ENCODE data around the gene RGL3. TPM values are rescaled to one million over a fixed set of nuclear protein-coding genes. Genes with fewer than 3 reads are reported as not detected.

The RGL3 gene
- total RNA-seq, 1 experiment from 2014 or later: 22.6 TPM

DNA sequence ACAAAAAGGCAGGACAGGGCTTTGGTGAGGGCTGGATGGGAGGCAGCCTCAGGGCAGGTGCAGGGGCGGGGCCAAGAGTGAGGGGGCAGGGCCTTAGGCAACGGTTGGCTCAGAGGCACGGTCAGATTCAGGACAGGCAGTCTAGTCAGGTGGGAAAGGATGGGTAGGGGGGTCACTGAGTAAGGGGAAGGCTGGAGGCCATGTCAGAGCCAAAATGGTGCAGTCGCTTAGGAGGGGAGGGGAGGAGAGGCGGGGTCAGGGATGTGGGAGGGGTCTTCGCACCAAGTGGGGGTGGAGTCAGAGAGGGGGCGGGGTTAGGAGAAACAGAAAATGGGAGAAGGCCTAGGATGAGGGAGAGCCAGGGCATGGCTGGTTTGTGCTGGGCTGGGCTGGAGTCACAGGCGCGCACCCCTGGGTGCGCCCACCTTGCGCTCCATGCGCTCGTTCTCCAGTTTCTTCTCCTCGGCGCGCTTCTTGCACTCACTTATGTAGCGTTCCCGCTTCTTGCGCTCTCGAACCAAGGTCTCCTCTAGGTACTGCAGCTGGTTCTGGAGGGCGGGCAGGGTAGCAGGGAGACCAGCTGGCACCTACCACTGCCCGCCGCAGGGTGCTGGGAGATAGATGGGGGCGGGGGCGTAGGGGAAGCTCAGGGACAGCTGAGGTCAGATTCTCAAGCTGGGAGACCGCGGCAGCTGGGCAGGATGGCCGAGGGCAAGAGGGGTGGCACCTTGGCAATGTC, 6.8 kb upstream of the RGL3 start:
- no peak overlapping the region for H3K27ac ChIP-seq (ENCODE audit: low read length)
- no peaks in the 10 kb centered on the region for H3K36me3 ChIP-seq (ENCODE audit: control insufficient read depth, insufficient read depth, low read length)
- no peak for ATAC-seq
- in situ Hi-C loops (cut with HindIII; ENCODE audit: low pct_unique_long_range_greater_than_20kb, low sequenced_read_pairs) (no loop called here), intact Hi-C loops (cut with micrococcal nuclease; ENCODE audit: unreplicated experiment) (no loop called here)
- no peak for DNase-seq (ENCODE audit: low read depth, low spot score)
- no peaks in the 10 kb centered on the region for H3K27me3 ChIP-seq (ENCODE audit: control insufficient read depth, insufficient read depth, low read length)
- TF ChIP-seq TCF7L2 (IDR thresholded peaks at IDR 0.05; ENCODE audit: low read depth, low read length) (no peak), SIN3A (IDR thresholded peaks at IDR 0.05; ENCODE audit: borderline replicate concordance, insufficient read depth, low read depth, low read length) (no peak), POLR2AphosphoS5 (IDR thresholded peaks at IDR 0.05; ENCODE audit: low read depth, low read length) (no peak)
- TF ChIP-seq, protein P1, sequence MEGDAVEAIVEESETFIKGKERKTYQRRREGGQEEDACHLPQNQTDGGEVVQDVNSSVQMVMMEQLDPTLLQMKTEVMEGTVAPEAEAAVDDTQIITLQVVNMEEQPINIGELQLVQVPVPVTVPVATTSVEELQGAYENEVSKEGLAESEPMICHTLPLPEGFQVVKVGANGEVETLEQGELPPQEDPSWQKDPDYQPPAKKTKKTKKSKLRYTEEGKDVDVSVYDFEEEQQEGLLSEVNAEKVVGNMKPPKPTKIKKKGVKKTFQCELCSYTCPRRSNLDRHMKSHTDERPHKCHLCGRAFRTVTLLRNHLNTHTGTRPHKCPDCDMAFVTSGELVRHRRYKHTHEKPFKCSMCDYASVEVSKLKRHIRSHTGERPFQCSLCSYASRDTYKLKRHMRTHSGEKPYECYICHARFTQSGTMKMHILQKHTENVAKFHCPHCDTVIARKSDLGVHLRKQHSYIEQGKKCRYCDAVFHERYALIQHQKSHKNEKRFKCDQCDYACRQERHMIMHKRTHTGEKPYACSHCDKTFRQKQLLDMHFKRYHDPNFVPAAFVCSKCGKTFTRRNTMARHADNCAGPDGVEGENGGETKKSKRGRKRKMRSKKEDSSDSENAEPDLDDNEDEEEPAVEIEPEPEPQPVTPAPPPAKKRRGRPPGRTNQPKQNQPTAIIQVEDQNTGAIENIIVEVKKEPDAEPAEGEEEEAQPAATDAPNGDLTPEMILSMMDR (IDR thresholded peaks at IDR 0.05): no peak
- TF ChIP-seq, protein P2, sequence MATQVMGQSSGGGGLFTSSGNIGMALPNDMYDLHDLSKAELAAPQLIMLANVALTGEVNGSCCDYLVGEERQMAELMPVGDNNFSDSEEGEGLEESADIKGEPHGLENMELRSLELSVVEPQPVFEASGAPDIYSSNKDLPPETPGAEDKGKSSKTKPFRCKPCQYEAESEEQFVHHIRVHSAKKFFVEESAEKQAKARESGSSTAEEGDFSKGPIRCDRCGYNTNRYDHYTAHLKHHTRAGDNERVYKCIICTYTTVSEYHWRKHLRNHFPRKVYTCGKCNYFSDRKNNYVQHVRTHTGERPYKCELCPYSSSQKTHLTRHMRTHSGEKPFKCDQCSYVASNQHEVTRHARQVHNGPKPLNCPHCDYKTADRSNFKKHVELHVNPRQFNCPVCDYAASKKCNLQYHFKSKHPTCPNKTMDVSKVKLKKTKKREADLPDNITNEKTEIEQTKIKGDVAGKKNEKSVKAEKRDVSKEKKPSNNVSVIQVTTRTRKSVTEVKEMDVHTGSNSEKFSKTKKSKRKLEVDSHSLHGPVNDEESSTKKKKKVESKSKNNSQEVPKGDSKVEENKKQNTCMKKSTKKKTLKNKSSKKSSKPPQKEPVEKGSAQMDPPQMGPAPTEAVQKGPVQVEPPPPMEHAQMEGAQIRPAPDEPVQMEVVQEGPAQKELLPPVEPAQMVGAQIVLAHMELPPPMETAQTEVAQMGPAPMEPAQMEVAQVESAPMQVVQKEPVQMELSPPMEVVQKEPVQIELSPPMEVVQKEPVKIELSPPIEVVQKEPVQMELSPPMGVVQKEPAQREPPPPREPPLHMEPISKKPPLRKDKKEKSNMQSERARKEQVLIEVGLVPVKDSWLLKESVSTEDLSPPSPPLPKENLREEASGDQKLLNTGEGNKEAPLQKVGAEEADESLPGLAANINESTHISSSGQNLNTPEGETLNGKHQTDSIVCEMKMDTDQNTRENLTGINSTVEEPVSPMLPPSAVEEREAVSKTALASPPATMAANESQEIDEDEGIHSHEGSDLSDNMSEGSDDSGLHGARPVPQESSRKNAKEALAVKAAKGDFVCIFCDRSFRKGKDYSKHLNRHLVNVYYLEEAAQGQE (IDR thresholded peaks at IDR 0.05; ENCODE audit: insufficient read depth in 1 of 2, low read depth in 2 of 2, low read length in 1 of 2): no peak
- H3K4me3 ChIP-seq (ENCODE audit: low read depth in 2 of 2, low read length in 2 of 2): no peak overlapping the region
- BruUV-seq (replicated peaks): no TSS peak
- no peaks in the 10 kb centered on the region for H3K4me1 ChIP-seq (ENCODE audit: control insufficient read depth, insufficient read depth, low read length)
- ChIA-PET CTCF (no interaction called here), POLR2A (no interaction called here)
- no peaks in the 10 kb centered on the region for H3K9me3 ChIP-seq (ENCODE audit: control insufficient read depth, insufficient read depth, low read depth, low read length)

DNA sequence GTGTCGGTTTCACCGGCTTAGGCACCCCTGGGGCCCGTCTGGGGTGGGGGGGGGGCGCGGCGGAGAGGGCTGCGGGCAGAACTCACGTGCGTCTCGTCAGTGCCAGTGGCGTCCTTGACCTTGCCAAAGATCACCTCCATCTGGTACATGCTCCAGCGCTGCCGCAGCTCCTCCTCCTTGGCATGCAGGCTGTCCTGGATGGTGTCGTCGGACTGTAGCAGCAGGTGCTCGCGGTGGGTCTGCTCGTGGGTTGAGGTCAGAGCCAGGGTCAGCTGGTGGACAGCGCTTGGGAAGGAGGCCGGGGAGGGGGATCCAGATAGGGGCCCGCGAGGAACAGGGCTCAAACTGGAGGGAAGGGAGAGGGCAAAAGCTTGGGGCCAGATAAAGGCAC, 4.7 kb upstream of the RGL3 start:
- no peak for ATAC-seq
- Histone ChIP-seq H3K9me3 (ENCODE audit: control insufficient read depth, insufficient read depth, low read depth, low read length) (no peaks in the 10 kb centered on the region), H3K27ac (ENCODE audit: low read length) (no peak overlapping the region), H3K27me3 (ENCODE audit: control insufficient read depth, insufficient read depth, low read length) (no peaks in the 10 kb centered on the region), H3K4me3 (ENCODE audit: low read depth in 2 of 2, low read length in 2 of 2) (no peak overlapping the region), H3K4me1 (ENCODE audit: control insufficient read depth, insufficient read depth, low read length) (no peaks in the 10 kb centered on the region), H3K36me3 (ENCODE audit: control insufficient read depth, insufficient read depth, low read length) (peaks cover 2% of the 10 kb centered on the region; the same call in 1 of the 2 replicates)
- in situ Hi-C loops (cut with HindIII; ENCODE audit: low pct_unique_long_range_greater_than_20kb, low sequenced_read_pairs): no loop called here
- no peak for TF ChIP-seq POLR2AphosphoS5 (IDR thresholded peaks at IDR 0.05; ENCODE audit: low read depth, low read length)
- intact Hi-C loops (cut with micrococcal nuclease; ENCODE audit: unreplicated experiment): no loop called here
- no TSS peak for BruUV-seq (replicated peaks)
- no peak for DNase-seq (ENCODE audit: low read depth, low spot score)
- ChIA-PET POLR2A (no interaction called here), CTCF (no interaction called here)

DNA sequence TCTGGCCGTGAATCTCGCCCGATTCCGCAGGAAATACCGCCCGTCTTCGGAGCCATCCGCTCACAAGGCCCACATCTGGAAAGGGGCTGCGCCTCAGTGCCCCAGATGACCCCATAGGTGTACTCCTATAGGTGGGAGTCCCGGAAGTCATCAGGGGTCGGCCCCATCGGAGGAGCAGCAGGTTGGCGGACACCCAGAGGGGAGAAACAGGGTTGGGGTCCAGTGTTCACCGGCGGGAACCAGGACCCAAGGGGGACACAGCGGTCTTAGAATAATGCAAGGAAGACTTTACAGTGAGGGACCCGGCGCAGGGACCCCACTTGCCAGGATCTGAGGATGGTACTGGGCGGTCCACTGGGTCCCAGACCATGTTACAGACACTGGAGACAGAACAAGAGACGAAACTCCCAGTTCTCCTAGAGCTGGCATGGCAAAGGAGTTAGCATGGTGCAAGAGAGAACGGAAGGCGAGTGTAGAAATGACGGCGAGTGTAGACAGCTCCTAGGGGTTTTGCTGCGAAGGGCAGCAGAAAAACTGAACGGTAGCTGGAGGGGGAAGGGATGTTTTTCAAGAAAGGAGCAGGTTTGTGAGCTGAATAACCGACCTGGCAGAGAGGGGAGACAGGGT, 4.2 kb upstream of the RGL3 start:
- Histone ChIP-seq H3K27ac (ENCODE audit: low read length) (no peak overlapping the region), H3K27me3 (ENCODE audit: control insufficient read depth, insufficient read depth, low read length) (no peaks in the 10 kb centered on the region), H3K4me3 (ENCODE audit: low read depth in 2 of 2, low read length in 2 of 2) (no peak overlapping the region), H3K9me3 (ENCODE audit: control insufficient read depth, insufficient read depth, low read depth, low read length) (no peaks in the 10 kb centered on the region), H3K4me1 (ENCODE audit: control insufficient read depth, insufficient read depth, low read length) (no peaks in the 10 kb centered on the region), H3K36me3 (ENCODE audit: control insufficient read depth, insufficient read depth, low read length) (peaks cover 5% of the 10 kb centered on the region; the same call in 1 of the 2 replicates)
- ChIA-PET CTCF (interaction anchor here (1.1 kb wide), 1 partner anchor 42 kb away, joined by 4 read pairs; no protein-coding TSS in a partner anchor), POLR2A (no interaction called here)
- intact Hi-C loops (cut with micrococcal nuclease; ENCODE audit: unreplicated experiment): no loop called here
- BruUV-seq (replicated peaks): no TSS peak
- DNase-seq (ENCODE audit: low read depth, low spot score): no peak
- in situ Hi-C loops (cut with HindIII; ENCODE audit: low pct_unique_long_range_greater_than_20kb, low sequenced_read_pairs): no loop called here
- no peak for ATAC-seq
- TF ChIP-seq SIN3A (IDR thresholded peaks at IDR 0.05; ENCODE audit: borderline replicate concordance, insufficient read depth, low read depth, low read length): no peak
- no peak for TF ChIP-seq POLR2AphosphoS5 (IDR thresholded peaks at IDR 0.05; ENCODE audit: low read depth, low read length)
- TF ChIP-seq TCF7L2 (IDR thresholded peaks at IDR 0.05; ENCODE audit: low read depth, low read length): no peak
- TF ChIP-seq, protein P2 (IDR thresholded peaks at IDR 0.05; ENCODE audit: insufficient read depth in 1 of 2, low read depth in 2 of 2, low read length in 1 of 2): no peak
- TF ChIP-seq, protein P1 (IDR thresholded peaks at IDR 0.05): no peak
